RWPE2 (cell line): ENCODE measurements around the gene DDX51.
A peak's percentile ranks its signal among the peaks of the same experiment; 100 is the strongest.

Experiments used
- ATAC-seq: fragments of 200-7000 bp; cut with Tn5 transposase; 3 replicates; pipeline ENCODE4 v1.9.1; 2021; ENCODE audit warnings: low read depth
- DNase-seq: peaks from one replicate; pipeline ENCODE4 v3.0.0-alpha.2; 2020; ENCODE audit warnings: low spot score
- H3K27ac ChIP-seq: fragments of 450-650 bp; 2 replicates; pipeline ENCODE4 v1.5.1; 2017; ENCODE audit warnings: mild to moderate bottlenecking; ENCODE audit not compliant: poor library complexity, severe bottlenecking
- H3K27me3 ChIP-seq: fragments of 250-450 bp; sonication (Bioruptor Pico); 2 replicates; pipeline ENCODE4 v1.5.1; 2021; ENCODE audit warnings: mild to moderate bottlenecking, moderate library complexity; ENCODE audit not compliant: insufficient read depth, poor library complexity, severe bottlenecking
- H3K36me3 ChIP-seq: fragments of 250-450 bp; sonication (Bioruptor Pico); 2 replicates; pipeline ENCODE4 v1.5.1; 2020; ENCODE audit warnings: low read depth, mild to moderate bottlenecking, moderate library complexity
- H3K4me1 ChIP-seq: fragments of 250-450 bp; sonication (Bioruptor Pico); 2 replicates; pipeline ENCODE4 v1.5.1; 2021; ENCODE audit warnings: mild to moderate bottlenecking, moderate library complexity; ENCODE audit not compliant: insufficient read depth, poor library complexity, severe bottlenecking
- H3K4me3 ChIP-seq: fragments of 250-450 bp; sonication (Bioruptor Pico); 2 replicates; pipeline ENCODE4 v1.5.1; 2021; ENCODE audit warnings: mild to moderate bottlenecking, moderate library complexity; ENCODE audit not compliant: severe bottlenecking
- H3K9me3 ChIP-seq: fragments of 250-450 bp; sonication (Bioruptor Pico); 2 replicates; pipeline ENCODE4 v1.5.1; 2021; ENCODE audit warnings: mild to moderate bottlenecking, moderate library complexity; ENCODE audit not compliant: severe bottlenecking
- CTCF ChIP-seq: fragments of 450-650 bp; IDR thresholded peaks from one replicate; pipeline ENCODE4 v1.5.1; 2017; ENCODE audit warnings: mild to moderate bottlenecking, moderate library complexity; ENCODE audit not compliant: poor library complexity, severe bottlenecking

The DDX51 gene

GRCh38 chr12:132111654-132112304 lies 32.3 kb downstream of the DDX51 start:
- ATAC-seq (no peak), DNase-seq (no peak)
- Histone ChIP-seq H3K36me3 (peaks cover 35% of the 10 kb centered on the region), H3K4me1 (peaks cover 6% of the 10 kb centered on the region), H3K9me3 (no peaks in the 10 kb centered on the region), H3K27me3 (no peaks in the 10 kb centered on the region), H3K27ac (no peak overlapping the region), H3K4me3 (no peak overlapping the region)
- TF ChIP-seq CTCF, result no peak

GRCh38 chr12:132110677-132111076 lies 33.4 kb downstream of the DDX51 start:
- DNase-seq, result no peak
- Histone ChIP-seq H3K27me3 (no peaks in the 10 kb centered on the region), H3K4me3 (no peak overlapping the region), H3K9me3 (no peaks in the 10 kb centered on the region), H3K4me1 (peaks cover 14% of the 10 kb centered on the region), H3K36me3 (peaks cover 39% of the 10 kb centered on the region), H3K27ac (no peak overlapping the region)
- TF ChIP-seq CTCF, result no peak
- no peak for ATAC-seq

GRCh38 chr12:132109741-132110140 lies 34.4 kb downstream of the DDX51 start:
- Histone ChIP-seq H3K27ac (no peak overlapping the region), H3K36me3 (peaks cover 39% of the 10 kb centered on the region), H3K4me1 (peaks cover 14% of the 10 kb centered on the region), H3K9me3 (no peaks in the 10 kb centered on the region), H3K4me3 (no peak overlapping the region), H3K27me3 (no peaks in the 10 kb centered on the region)
- DNase-seq, result no peak
- no peak for ATAC-seq
- TF ChIP-seq CTCF, result no peak

GRCh38 chr12:132108211-132108832 lies 35.8 kb downstream of the DDX51 start:
- TF ChIP-seq CTCF, result no peak
- DNase-seq, result no peak
- no peaks in the 10 kb centered on the region for H3K27me3 ChIP-seq
- H3K4me1 ChIP-seq, result peaks cover 14% of the 10 kb centered on the region
- no peak for ATAC-seq
- H3K4me3 ChIP-seq, result no peak overlapping the region
- H3K36me3 ChIP-seq, result peaks cover 32% of the 10 kb centered on the region
- H3K27ac ChIP-seq, result no peak overlapping the region
- no peaks in the 10 kb centered on the region for H3K9me3 ChIP-seq

- H3K27ac ChIP-seq, result peak overlapping the region; percentile 72
- no peaks in the 10 kb centered on the region for H3K27me3 ChIP-seq
- TF ChIP-seq CTCF, result no peak
- no peak for DNase-seq
- H3K4me1 ChIP-seq, result peaks cover 14% of the 10 kb centered on the region
- peaks cover 32% of the 10 kb centered on the region for H3K36me3 ChIP-seq
- ATAC-seq, result peak; percentile 84
- no peak overlapping the region for H3K4me3 ChIP-seq
- H3K9me3 ChIP-seq, result no peaks in the 10 kb centered on the region
Observed at GRCh38 chr12:132106921-132107320, 37.2 kb downstream of the DDX51 start.
